ENCODE measurements around the gene TRPC4.

TRPC4 gene

GRCh38 chr13:37741536-37741935 lies 128.0 kb downstream of the TRPC4 start:
- ATAC-seq (replicated peaks) (no peak), DNase-seq (no peak)
- no peaks in the 10 kb centered on the region for H3K4me1 Mint-ChIP-seq (ENCODE audit: low read depth in 2 of 2)
- H3K36me3 Mint-ChIP-seq (ENCODE audit: insufficient read depth), result peaks cover 4% of the 10 kb centered on the region
- H3K27me3 Mint-ChIP-seq, result no peaks in the 10 kb centered on the region
- no peak overlapping the region for H3K27ac Mint-ChIP-seq
- H3K9me3 Mint-ChIP-seq, result peaks cover 6 to 11% of the 10 kb centered on the region in 2 donors
- no peak overlapping the region for H3K4me3 Mint-ChIP-seq

- no peak overlapping the region for H3K27ac Mint-ChIP-seq
- ATAC-seq (replicated peaks), result no peak
- no peaks in the 10 kb centered on the region for H3K27me3 Mint-ChIP-seq
- H3K9me3 Mint-ChIP-seq, result peaks cover 8 to 9% of the 10 kb centered on the region in 2 donors
- no peak overlapping the region for H3K4me3 Mint-ChIP-seq
- H3K36me3 Mint-ChIP-seq (ENCODE audit: insufficient read depth), result no peaks in the 10 kb centered on the region
- H3K4me1 Mint-ChIP-seq (ENCODE audit: low read depth in 2 of 2), result no peaks in the 10 kb centered on the region
- no peak for DNase-seq
These were observed 133.5 kb downstream of the TRPC4 start for GRCh38 chr13:37736045-37736444.

DNA sequence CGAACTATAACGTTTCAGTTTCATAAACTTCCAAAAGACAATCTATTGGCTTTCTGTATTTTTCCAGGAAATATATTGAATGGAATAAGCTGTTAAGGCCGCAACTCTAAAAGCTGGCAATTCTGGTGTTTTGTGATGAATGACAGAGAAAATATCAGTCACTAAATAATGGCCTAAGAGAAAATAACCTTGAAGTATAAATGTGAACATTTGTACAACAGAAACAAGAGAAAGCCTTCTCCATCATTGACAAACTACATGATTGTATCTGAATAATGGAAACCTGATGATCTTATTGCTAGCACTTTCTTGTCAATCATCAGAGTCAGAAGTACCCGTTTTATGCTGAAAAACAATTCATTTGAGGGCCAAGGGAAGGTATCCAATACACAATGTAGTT lies 134.3 kb downstream of the TRPC4 start:
- peaks cover 8 to 9% of the 10 kb centered on the region in 2 donors for H3K9me3 Mint-ChIP-seq
- H3K4me1 Mint-ChIP-seq (ENCODE audit: low read depth in 2 of 2), result no peaks in the 10 kb centered on the region
- no peaks in the 10 kb centered on the region for H3K27me3 Mint-ChIP-seq
- no peak overlapping the region for H3K27ac Mint-ChIP-seq
- ATAC-seq (replicated peaks), result no peak
- no peak overlapping the region for H3K4me3 Mint-ChIP-seq
- DNase-seq, result no peak
- no peaks in the 10 kb centered on the region for H3K36me3 Mint-ChIP-seq (ENCODE audit: insufficient read depth)

GRCh38 chr13:37729876-37730275 lies 139.7 kb downstream of the TRPC4 start:
- Mint-ChIP-seq H3K9me3 (peaks cover 8 to 9% of the 10 kb centered on the region in 2 donors), H3K27me3 (no peaks in the 10 kb centered on the region), H3K4me1 (ENCODE audit: low read depth in 2 of 2) (no peaks in the 10 kb centered on the region), H3K27ac (no peak overlapping the region), H3K36me3 (ENCODE audit: insufficient read depth) (no peaks in the 10 kb centered on the region), H3K4me3 (no peak overlapping the region)
- DNase-seq, result no peak
- ATAC-seq (replicated peaks), result no peak

DNA sequence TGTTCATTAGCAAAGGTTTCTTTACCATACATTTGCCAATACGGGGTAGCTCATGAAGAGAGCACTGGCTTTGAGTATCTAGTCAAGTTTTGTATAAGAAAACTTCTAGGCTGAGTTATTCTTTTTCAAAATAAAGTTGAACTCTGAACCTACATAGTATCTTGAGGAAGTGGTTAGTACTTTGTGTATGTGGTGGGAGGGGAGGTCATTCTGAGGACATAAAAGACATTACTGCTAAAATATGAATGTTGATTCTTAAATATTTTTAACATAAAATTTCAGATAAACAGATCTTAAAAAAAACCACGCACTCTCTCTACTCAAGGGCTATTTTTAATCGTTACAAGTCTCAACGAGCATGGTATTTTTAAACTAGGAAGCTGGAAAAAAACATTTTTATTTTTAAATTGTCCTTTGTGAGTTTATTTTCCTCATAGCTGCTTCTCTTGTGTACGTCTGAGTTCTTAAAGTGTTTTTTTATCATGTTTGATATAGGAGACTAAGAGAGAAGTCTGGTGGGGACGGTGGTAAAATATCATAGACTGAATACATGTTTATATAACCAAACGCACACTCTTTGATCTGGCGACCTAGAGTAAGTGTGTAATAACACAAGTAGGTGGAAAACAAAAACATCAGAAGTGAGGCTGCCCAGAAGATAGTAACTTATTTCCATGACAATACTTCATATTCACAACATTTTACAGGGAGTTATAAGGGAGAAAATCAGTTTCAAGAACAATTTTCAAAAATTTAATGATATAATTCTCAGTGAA lies 153.0 kb downstream of the TRPC4 start:
- H3K4me3 Mint-ChIP-seq, result no peak overlapping the region

DNA sequence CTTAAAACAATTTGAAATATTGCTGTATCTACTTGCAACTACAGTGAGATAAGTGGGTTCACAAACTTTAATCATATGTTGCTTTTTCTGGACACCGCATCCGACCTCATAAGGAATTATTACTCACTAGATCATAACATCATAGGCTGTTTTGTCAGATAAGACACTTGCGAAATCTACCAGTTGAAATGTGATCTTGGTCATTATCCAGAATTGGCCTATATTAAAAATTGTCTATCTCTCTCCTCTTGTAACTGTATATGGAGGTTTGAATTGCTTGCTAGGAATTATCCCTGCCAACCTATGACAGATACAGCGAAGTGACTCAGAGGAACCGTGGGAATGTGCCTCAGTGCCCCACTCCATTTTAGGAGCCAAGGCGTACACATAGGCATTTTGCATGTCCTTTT lies 154.0 kb downstream of the TRPC4 start:
- Mint-ChIP-seq H3K27ac (no peak overlapping the region), H3K36me3 (ENCODE audit: insufficient read depth) (peaks cover 2% of the 10 kb centered on the region), H3K4me1 (ENCODE audit: low read depth in 2 of 2) (no peaks in the 10 kb centered on the region), H3K27me3 (no peaks in the 10 kb centered on the region), H3K9me3 (peaks cover 8 to 13% of the 10 kb centered on the region in 2 donors), H3K4me3 (no peak overlapping the region)
- no peak for DNase-seq
- no peak for ATAC-seq (replicated peaks)

More for the DNA sequence above, 153.0 kb downstream of the TRPC4 start:
- ATAC-seq (replicated peaks), result no peak
- DNase-seq, result no peak
- peaks cover 2% of the 10 kb centered on the region for H3K36me3 Mint-ChIP-seq (ENCODE audit: insufficient read depth)
- no peak overlapping the region for H3K27ac Mint-ChIP-seq
- no peaks in the 10 kb centered on the region for H3K27me3 Mint-ChIP-seq
- peaks cover 8 to 13% of the 10 kb centered on the region in 2 donors for H3K9me3 Mint-ChIP-seq
- no peaks in the 10 kb centered on the region for H3K4me1 Mint-ChIP-seq (ENCODE audit: low read depth in 2 of 2)

DNA sequence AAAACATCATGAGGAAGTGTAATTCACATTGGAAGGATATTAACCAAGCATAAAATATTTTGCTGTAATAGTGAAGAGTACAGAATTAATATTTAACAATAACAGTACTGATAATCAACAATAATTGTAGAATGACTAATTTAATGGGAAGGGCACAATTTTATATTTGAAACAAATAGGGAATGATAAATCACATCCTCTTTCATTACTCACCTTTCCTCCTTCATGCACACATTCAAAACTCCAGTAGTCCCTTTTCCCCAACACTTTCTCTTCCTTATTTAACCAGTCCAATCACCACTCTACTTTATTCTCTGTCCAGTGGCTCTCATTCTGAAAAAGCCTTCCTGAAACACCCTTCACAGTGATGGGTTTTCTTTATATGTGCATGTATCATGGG lies 160.3 kb downstream of the TRPC4 start:
- Mint-ChIP-seq H3K4me1 (ENCODE audit: low read depth in 2 of 2) (no peaks in the 10 kb centered on the region), H3K27me3 (no peaks in the 10 kb centered on the region), H3K4me3 (no peak overlapping the region), H3K27ac (no peak overlapping the region), H3K36me3 (ENCODE audit: insufficient read depth) (peaks cover 2% of the 10 kb centered on the region), H3K9me3 (peaks cover 1 to 7% of the 10 kb centered on the region in 2 donors)
- no peak for ATAC-seq (replicated peaks)
- DNase-seq, result no peak

DNA sequence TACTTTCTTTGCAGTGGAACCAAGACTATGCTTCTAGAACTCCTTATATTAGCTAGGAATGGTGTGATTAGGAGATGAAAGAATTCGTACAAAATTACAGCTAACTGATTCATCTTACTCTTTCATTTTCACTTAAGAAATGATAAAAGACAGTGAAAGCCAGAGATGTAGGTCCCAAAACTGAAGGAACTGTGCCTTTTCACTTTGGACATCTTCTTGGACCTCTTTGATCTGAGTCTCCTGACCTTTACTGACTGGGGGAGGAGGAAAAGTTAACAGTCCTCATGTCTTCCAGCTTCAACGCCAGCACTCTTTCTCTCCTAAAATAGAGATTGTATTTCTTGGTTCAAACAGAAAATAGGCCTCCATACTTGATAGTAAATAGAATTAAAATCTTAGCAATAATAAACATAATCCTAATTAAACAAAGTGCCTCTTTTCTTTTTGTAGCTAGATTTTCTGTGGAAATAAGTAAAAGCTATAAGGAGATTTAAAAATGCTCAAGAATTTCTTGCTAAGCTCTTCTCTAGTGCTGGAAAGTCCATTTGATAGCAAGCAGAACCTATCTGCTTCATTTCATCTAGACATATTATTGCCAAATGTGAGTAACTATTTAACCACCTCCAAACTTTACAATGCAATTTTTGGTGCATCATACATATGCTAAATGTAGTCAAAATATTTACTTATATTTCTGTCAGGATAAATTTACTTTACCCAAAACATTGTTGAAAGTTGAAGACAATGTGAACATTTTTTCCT lies 161.7 kb downstream of the TRPC4 start:
- DNase-seq, result no peak
- peaks cover 0 to 7% of the 10 kb centered on the region in 2 donors for H3K9me3 Mint-ChIP-seq
- H3K36me3 Mint-ChIP-seq (ENCODE audit: insufficient read depth), result peaks cover 2% of the 10 kb centered on the region
- H3K27ac Mint-ChIP-seq, result no peak overlapping the region
- H3K4me3 Mint-ChIP-seq, result no peak overlapping the region
- H3K4me1 Mint-ChIP-seq (ENCODE audit: low read depth in 2 of 2), result no peaks in the 10 kb centered on the region
- no peaks in the 10 kb centered on the region for H3K27me3 Mint-ChIP-seq
- ATAC-seq (replicated peaks), result no peak

DNA sequence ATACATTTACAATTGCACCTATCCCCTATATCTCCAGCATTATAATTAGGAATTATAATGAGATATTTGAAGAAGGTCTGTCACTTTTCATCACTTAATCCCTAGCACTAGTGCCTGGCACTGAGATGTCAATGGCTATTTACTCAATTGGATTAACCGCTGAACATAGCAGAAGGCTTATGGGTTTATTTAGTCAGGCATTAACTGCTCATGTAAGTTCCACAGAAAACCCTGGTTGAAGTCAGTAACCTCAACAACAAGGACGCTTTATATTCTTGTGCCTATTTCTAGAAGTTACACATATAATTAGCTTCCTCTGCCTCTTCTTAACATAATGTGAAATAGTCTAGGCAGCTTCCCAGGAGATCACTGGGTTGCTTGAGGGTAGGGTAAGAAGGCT lies 163.5 kb downstream of the TRPC4 start:
- ATAC-seq (replicated peaks) (no peak), DNase-seq (no peak)
- no peaks in the 10 kb centered on the region for H3K4me1 Mint-ChIP-seq (ENCODE audit: low read depth in 2 of 2)
- H3K36me3 Mint-ChIP-seq (ENCODE audit: insufficient read depth), result peaks cover 2% of the 10 kb centered on the region
- no peak overlapping the region for H3K27ac Mint-ChIP-seq
- H3K4me3 Mint-ChIP-seq, result no peak overlapping the region
- H3K27me3 Mint-ChIP-seq, result no peaks in the 10 kb centered on the region
- peaks cover 6 to 7% of the 10 kb centered on the region in 2 donors for H3K9me3 Mint-ChIP-seq

DNA sequence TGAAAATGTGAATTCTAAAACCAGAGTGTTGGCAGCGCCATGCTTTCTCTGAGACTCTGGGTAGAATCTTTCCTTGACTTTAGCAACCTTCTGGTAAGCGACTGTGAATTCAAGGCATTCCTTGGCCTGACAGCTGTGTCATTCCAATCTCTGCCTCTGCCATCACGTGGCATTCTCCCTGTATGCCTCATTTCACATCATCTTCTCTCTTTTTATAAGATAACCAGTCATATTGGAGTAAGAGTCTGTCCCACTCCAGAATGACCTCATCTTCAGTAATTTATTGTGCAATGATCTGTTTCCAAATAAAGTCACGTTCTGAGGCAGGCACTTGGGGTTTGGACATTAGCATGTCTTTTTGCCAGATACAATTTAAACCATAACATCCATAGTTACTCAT lies 167.6 kb downstream of the TRPC4 start:
- Mint-ChIP-seq H3K27me3 (no peaks in the 10 kb centered on the region), H3K4me3 (no peak overlapping the region), H3K27ac (no peak overlapping the region), H3K4me1 (ENCODE audit: low read depth in 2 of 2) (no peaks in the 10 kb centered on the region), H3K9me3 (peaks cover 7 to 20% of the 10 kb centered on the region in 2 donors), H3K36me3 (ENCODE audit: insufficient read depth) (peaks cover 2% of the 10 kb centered on the region)
- DNase-seq, result no peak
- no peak for ATAC-seq (replicated peaks)

- peaks cover 2% of the 10 kb centered on the region for H3K36me3 Mint-ChIP-seq (ENCODE audit: insufficient read depth)
- no peak overlapping the region for H3K27ac Mint-ChIP-seq
- H3K4me1 Mint-ChIP-seq (ENCODE audit: low read depth in 2 of 2), result no peaks in the 10 kb centered on the region
- H3K27me3 Mint-ChIP-seq, result no peaks in the 10 kb centered on the region
- no peak overlapping the region for H3K4me3 Mint-ChIP-seq
- DNase-seq, result no peak
- no peak for ATAC-seq (replicated peaks)
- peaks cover 8 to 24% of the 10 kb centered on the region in 2 donors for H3K9me3 Mint-ChIP-seq
These were observed 168.3 kb downstream of the TRPC4 start for GRCh38 chr13:37701306-37701705.

DNA sequence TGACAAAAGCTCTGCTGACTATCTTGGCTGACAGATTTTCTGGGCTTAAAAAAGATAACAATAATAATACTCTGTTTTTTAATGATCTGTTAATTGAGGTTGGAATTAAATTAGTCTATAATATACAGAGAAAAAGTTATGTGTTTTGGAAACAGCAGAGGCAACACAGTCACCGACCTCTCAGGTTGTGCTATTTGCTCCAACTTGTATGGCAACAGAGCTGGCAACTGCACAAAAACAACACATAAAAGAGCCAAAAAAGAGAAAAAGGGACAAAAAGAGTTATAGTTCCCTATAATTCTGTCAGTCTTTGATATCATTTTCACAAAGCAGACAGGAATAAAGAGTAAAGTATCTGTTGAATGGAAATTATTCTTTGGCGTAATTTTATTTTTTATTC lies 168.7 kb downstream of the TRPC4 start:
- H3K27ac Mint-ChIP-seq, result no peak overlapping the region
- no peaks in the 10 kb centered on the region for H3K4me1 Mint-ChIP-seq (ENCODE audit: low read depth in 2 of 2)
- no peak overlapping the region for H3K4me3 Mint-ChIP-seq
- H3K27me3 Mint-ChIP-seq, result no peaks in the 10 kb centered on the region
- ATAC-seq (replicated peaks) (no peak), DNase-seq (no peak)
- peaks cover 8 to 25% of the 10 kb centered on the region in 2 donors for H3K9me3 Mint-ChIP-seq
- peaks cover 2% of the 10 kb centered on the region for H3K36me3 Mint-ChIP-seq (ENCODE audit: insufficient read depth)

GRCh38 chr13:37695200-37695599 lies 174.4 kb downstream of the TRPC4 start:
- ATAC-seq (replicated peaks) (no peak), DNase-seq (no peak)
- Mint-ChIP-seq H3K9me3 (peaks cover 7 to 29% of the 10 kb centered on the region in 2 donors), H3K4me3 (no peak overlapping the region), H3K36me3 (ENCODE audit: insufficient read depth) (no peaks in the 10 kb centered on the region), H3K27ac (no peak overlapping the region), H3K27me3 (no peaks in the 10 kb centered on the region), H3K4me1 (ENCODE audit: low read depth in 2 of 2) (no peaks in the 10 kb centered on the region)

DNA sequence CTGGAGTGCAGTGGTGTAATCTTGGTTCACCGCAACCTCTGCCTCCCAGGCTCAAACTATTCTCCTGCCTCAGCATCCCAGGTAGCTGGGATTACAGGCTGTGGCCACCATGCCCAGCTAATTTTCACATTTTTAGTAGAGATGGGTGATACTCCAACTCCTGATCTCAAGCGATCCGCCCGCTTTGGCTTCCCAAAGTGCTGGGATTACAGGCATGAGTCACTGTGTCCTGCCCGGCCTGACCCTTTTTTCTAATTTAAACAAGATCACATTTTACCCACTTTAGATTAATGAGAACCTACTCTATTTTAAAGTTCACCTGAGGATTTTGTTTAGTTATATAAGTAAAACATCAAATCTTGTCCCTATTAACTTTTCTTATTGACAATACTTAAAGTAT lies 179.2 kb downstream of the TRPC4 start:
- H3K27me3 Mint-ChIP-seq, result no peaks in the 10 kb centered on the region
- no peaks in the 10 kb centered on the region for H3K4me1 Mint-ChIP-seq (ENCODE audit: low read depth in 2 of 2)
- H3K4me3 Mint-ChIP-seq, result no peak overlapping the region
- ATAC-seq (replicated peaks), result no peak
- H3K9me3 Mint-ChIP-seq, result peaks cover 5 to 7% of the 10 kb centered on the region in 2 donors
- H3K36me3 Mint-ChIP-seq (ENCODE audit: insufficient read depth), result no peaks in the 10 kb centered on the region
- DNase-seq, result no peak
- H3K27ac Mint-ChIP-seq, result no peak overlapping the region

Measured in effector memory CD8-positive, alpha-beta T cell (primary cell).